Hepatocyte (in vitro differentiated cells): ENCODE measurements around the gene PTPN3.

Source experiments
- CTCF ChIP-seq: fragments of 200-600 bp; sonication (generic); IDR thresholded peaks from 2 replicates; pipeline ENCODE4 v1.5.1; 2016; ENCODE audit warnings: antibody characterized with exemption, mild to moderate bottlenecking; ENCODE audit not compliant: poor library complexity
- EZH2phosphoT487 ChIP-seq: fragments of 200-600 bp; sonication (generic); IDR thresholded peaks from one replicate; pipeline ENCODE4 v1.6.1; 2018; ENCODE audit warnings: antibody characterized with exemption, mild to moderate bottlenecking, low read depth, moderate library complexity; ENCODE audit not compliant: unreplicated experiment, severe bottlenecking

DNA sequence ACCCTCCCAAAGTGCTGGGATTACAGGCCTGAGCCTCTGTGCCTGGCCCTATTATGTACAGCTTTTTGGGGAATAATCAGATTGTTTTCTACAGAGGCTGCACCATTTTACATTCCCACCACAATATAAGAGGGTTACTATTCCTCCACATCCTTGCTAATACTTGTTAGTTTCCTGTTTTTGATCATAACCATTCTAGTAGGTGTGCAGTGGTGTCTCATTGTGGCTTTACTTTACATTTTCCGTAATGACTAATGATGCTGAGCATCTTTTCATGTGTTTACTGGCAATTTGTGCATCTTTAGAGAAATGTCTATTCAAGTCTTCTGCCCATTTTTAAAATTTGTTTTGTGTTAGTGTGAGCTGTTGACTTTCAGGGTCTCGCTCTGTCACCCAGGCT lies 18.3 kb downstream of the PTPN3 start:
- no peak for TF ChIP-seq CTCF
- TF ChIP-seq EZH2phosphoT487, result no peak
